Calu3 (cell line): ENCODE results near the gene FIS1. TPM values are rescaled to one million over a fixed set of nuclear protein-coding genes. Genes with fewer than 3 reads are reported as not detected.

Experiments used
- BruUV-seq: library from RNA; stranded (reverse); fragments of 400-500 nt; replicated peaks from 2 replicates; lab custom pipeline; 2021; lab: Mats Ljungman, UMichigan
- CTCF ChIA-PET: fragments of 300-600 bp; sonication (Branson Sonifier 250); formaldehyde crosslinking; loops from one replicate; lab custom pipeline; 2022; ENCODE audit warnings: antibody characterized with exemption; lab: Charles Lee
- DNase-seq: peaks from one replicate; pipeline ENCODE4 v3.0.0; 2022
- H3K27ac Mint-ChIP-seq: one replicate; pipeline ENCODE4 v1.8.0; 2022; ENCODE audit warnings: mixed read lengths; ENCODE audit not compliant: unreplicated experiment
- H3K27me3 Mint-ChIP-seq: one replicate; pipeline ENCODE4 v1.8.0; 2022; ENCODE audit warnings: mixed read lengths; ENCODE audit not compliant: unreplicated experiment
- H3K36me3 Mint-ChIP-seq: one replicate; pipeline ENCODE4 v1.8.0; 2022; ENCODE audit warnings: mild to moderate bottlenecking, moderate library complexity, mixed read lengths; ENCODE audit not compliant: insufficient read depth, unreplicated experiment
- H3K4me1 Mint-ChIP-seq: one replicate; pipeline ENCODE4 v1.8.0; 2022; ENCODE audit warnings: mild to moderate bottlenecking, low read depth, mixed read lengths; ENCODE audit not compliant: unreplicated experiment
- H3K4me3 Mint-ChIP-seq: one replicate; pipeline ENCODE4 v1.8.0; 2022; ENCODE audit warnings: mild to moderate bottlenecking, low read depth, moderate library complexity, mixed read lengths; ENCODE audit not compliant: unreplicated experiment
- H3K9me3 Mint-ChIP-seq: one replicate; pipeline ENCODE4 v1.8.0; 2022; ENCODE audit warnings: low read depth, mixed read lengths; ENCODE audit not compliant: unreplicated experiment
- CTCF ChIP-seq: fragments of 200-600 bp; IDR thresholded peaks from one replicate; pipeline ENCODE4 v1.8.0; 2022; ENCODE audit warnings: antibody characterized with exemption; ENCODE audit not compliant: unreplicated experiment
- intact Hi-C: fragments of 100-400 bp; cut with micrococcal nuclease; formaldehyde crosslinking; loops from one replicate; pipeline ENCODE4 v1.10.0; 2022; ENCODE audit not compliant: unreplicated experiment
- total RNA-seq: library from RNA; stranded (reverse); gene quantifications from 2 replicates; pipeline ENCODE4 v1.2.3, GENCODE V29; 2022

Gene FIS1
- total RNA-seq, 1 experiment from 2014 or later = 83.8 TPM

GRCh38 chr7:101238226-101239182 is 6.4 kb downstream of the FIS1 start:
- no peaks in the 10 kb centered on the region for H3K27me3 Mint-ChIP-seq
- H3K4me1 Mint-ChIP-seq = no peaks in the 10 kb centered on the region
- no peak overlapping the region for H3K27ac Mint-ChIP-seq
- no peak overlapping the region for H3K4me3 Mint-ChIP-seq
- no TSS peak for BruUV-seq
- no peaks in the 10 kb centered on the region for H3K36me3 Mint-ChIP-seq
- CTCF ChIA-PET = interaction anchor here (1.1 kb wide), 1 partner anchor 8 kb away, joined by 3 read pairs; no protein-coding TSS in a partner anchor
- no peak for TF ChIP-seq CTCF
- intact Hi-C loops = no loop called here
- H3K9me3 Mint-ChIP-seq = no peaks in the 10 kb centered on the region
- DNase-seq = no peak

- no peak for DNase-seq
- H3K27me3 Mint-ChIP-seq = no peaks in the 10 kb centered on the region
- CTCF ChIA-PET = interaction anchor here (1.1 kb wide), 1 partner anchor 9 kb away, joined by 3 read pairs; no protein-coding TSS in a partner anchor
- H3K9me3 Mint-ChIP-seq = no peaks in the 10 kb centered on the region
- peaks cover 9% of the 10 kb centered on the region for H3K36me3 Mint-ChIP-seq
- H3K4me3 Mint-ChIP-seq = no peak within 1 kb of the TSS
- TF ChIP-seq CTCF = no peak
- BruUV-seq = no TSS peak
- no peak within 1 kb of the TSS for H3K27ac Mint-ChIP-seq
- H3K4me1 Mint-ChIP-seq = no peaks in the 10 kb centered on the region
- intact Hi-C loops = no loop called here
These were observed 7.4 kb downstream of the FIS1 start, which contains the start of gene CLDN15 for GRCh38 chr7:101237206-101238067. TSS of gene CLDN15 (minus strand) at chr7:101237802. CDS start at chr7:101237581, 221 bp downstream.

- no peak overlapping the region for H3K27ac Mint-ChIP-seq
- no peaks in the 10 kb centered on the region for H3K4me1 Mint-ChIP-seq
- no peak overlapping the region for H3K4me3 Mint-ChIP-seq
- CTCF ChIA-PET = no interaction called here
- DNase-seq = no peak
- no peaks in the 10 kb centered on the region for H3K9me3 Mint-ChIP-seq
- intact Hi-C loops = no loop called here
- H3K27me3 Mint-ChIP-seq = no peaks in the 10 kb centered on the region
- peaks cover 20% of the 10 kb centered on the region for H3K36me3 Mint-ChIP-seq
- BruUV-seq = no TSS peak
- no peak for TF ChIP-seq CTCF
These were observed 8.5 kb downstream of the FIS1 start for GRCh38 chr7:101236292-101236835.

GRCh38 chr7:101235522-101235921 is 9.4 kb downstream of the FIS1 start:
- CTCF ChIA-PET = no interaction called here
- no peak overlapping the region for H3K4me3 Mint-ChIP-seq
- H3K27ac Mint-ChIP-seq = no peak overlapping the region
- H3K4me1 Mint-ChIP-seq = peaks cover 5% of the 10 kb centered on the region
- no peaks in the 10 kb centered on the region for H3K27me3 Mint-ChIP-seq
- no peaks in the 10 kb centered on the region for H3K9me3 Mint-ChIP-seq
- H3K36me3 Mint-ChIP-seq = peaks cover 25% of the 10 kb centered on the region
- intact Hi-C loops = no loop called here
- no peak for TF ChIP-seq CTCF
- DNase-seq = no peak
- BruUV-seq = no TSS peak
